Adipose tissue (tissue), 3 donors: ENCODE data around the gene TYW1. TPM values are rescaled to one million over a fixed set of nuclear protein-coding genes. Genes with fewer than 3 reads are reported as not detected.
"Not testable (repeated sequence)": the region's sequence is repeated elsewhere in the genome, so short reads cannot be mapped to it uniquely, and the experiment has no call there.

Experiments
- H3K27ac ChIP-seq: one replicate; pipeline ENCODE4 v1.5.1; 2013; ENCODE audit warnings: low read depth, low read length
- WGBS, 3 donors: extraction: QIAGEN DNeasy Blood & Tissue Kit; methylation state at CpG; one replicate each; pipeline ENCODE4 v1.1.7; 2013; 5-methylcytosine and 5-hydroxymethylcytosine counted together
- polyA plus RNA-seq, 3 donors: library from polyadenylated mRNA; stranded (reverse); fragments of 200-250 nt; gene quantifications; one replicate each; pipeline ENCODE4 v1.2.3, GENCODE V29; 2013
- donor health status: healthy with polysubstance abuse.
- donor health status: Bipolar disorder and iron deficiency.
- donor health status: healthy.

TYW1 gene
- polyA plus RNA-seq, 3 donors = 6.4 to 10.5 (median 9.6) TPM

DNA sequence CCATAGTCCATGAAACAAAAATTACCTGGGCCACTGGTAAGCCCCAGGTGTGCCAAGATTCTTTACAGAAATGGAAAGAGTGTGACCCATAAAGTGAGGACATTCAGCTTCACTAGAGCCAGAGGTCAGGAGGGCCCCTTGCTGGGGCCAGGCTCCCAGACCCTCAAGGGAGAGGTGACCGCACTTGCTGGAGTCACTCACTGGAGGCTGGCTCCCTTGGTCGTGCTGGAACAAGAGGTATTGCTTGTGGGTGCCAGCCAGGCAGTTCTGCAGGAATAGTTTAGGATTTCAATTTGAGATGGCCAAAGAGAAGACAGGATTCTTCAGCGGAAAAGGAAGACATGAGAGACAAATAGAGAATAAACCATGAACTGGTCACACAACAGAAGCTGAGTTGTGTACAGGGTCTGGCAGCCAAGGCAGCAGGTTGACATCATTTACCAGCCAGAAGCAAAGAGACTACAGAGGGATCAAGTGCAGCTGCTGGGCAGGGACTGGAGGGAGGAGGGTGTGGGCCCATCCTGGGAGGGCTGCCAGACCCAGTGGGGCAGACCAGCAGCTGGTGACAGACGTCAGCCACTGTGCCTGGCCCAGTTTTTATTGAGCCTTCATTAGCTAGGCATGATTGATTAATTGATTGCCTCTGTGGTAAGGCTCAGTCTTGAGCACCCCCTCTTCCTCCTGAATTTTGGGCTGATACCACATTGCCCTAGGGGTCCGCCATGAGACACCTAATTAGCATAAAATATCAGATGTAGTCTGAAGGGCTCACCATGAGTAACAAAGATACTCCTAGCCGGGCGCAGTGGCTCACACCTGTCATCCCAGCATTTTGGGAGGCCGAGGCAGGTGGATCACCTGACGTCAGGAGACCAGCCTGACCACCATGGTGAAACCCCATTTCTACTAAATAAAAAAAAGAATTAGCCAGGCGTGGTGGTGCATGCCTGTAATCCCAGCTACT lies 40.1 kb downstream of the TYW1 start:
- WGBS, 3 donors = 84 to 94% (median 91%) methylated on average over 8 to 10 of the region's 10 CpGs

DNA sequence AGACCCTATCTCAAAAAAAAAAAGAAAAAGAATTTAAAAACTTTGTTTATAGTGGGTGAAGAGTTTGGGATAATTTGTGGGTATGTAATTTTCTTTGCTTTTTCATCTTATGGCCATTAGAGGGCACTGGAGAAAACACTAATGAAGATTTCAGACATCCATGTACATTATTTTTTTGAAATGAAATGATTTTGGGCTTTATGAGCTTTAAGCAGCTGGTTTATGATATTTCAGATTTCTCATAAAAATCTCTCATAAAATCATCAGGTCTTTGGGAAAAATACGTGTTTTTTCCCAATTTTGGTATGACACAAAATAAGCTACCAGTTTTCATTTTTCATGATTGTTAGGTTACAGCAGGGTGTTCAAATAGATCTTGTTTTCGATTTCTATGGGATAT lies 44.2 kb downstream of the TYW1 start:
- WGBS, 3 donors = 46 to 59% (median 50%) methylated on average over 2 of the region's 2 CpGs
- H3K27ac ChIP-seq = not testable (repeated sequence)

More for the DNA sequence above, 40.1 kb downstream of the TYW1 start:
- H3K27ac ChIP-seq = not testable (repeated sequence)

DNA sequence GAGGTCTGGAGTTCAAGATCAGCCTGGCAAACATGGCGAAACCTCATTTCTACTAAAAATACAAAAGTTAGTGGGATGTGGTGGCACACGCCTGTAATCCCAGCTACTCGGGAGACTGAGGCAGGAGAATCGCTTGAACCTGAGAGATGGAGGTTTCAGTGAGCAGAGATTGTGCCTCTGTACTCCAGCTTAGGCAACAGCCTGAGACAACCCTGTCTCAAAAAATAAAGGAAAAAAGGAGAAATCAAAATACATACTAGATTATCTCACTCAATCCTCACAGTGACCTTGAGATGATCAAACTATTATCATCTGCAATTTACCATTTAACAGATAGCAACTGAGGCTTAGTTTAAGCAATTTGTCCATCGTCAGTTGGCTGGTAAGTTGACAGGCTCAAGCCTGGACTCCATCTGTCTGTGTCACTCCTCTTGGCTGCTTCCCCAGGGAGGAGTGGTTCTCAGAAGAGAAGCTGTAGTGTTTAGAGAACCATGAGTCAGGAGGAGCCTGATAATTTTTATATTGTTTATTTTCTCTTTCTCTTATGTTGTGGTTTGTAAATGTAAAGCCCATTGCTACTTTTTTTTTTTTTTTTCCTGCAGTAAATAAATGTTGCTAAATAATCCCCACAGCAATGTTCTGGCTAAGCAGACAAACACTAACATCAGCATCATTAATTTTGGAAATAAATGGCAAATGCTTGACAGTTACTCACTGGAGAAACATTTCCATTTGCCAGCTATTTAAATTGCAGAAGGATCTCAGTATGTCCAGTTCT lies 46.3 kb downstream of the TYW1 start:
- not testable (repeated sequence) for H3K27ac ChIP-seq
- WGBS, 3 donors = 75 to 77% (median 76%) methylated on average over 5 of the region's 5 CpGs

DNA sequence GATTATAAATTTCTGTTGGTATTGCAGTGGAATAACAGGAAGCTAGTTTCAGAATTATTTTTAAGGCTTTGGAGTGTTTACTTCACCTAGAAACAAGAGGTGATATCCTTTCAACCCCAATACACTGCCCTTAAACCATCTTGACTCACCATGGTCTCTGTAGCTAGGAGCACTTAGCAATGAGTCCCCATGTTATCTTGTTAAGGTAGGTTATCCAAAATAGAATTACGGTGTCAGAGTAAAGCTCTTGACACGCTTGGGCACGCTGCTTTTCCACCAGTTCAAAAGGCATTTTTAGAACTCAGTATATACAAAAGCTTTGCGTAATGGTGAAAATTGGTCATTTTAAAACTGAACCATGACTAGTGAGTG lies 46.9 kb downstream of the TYW1 start:
- WGBS, 3 donors = 85 to 95% (median 90%) methylated on average over 4 of the region's 4 CpGs
- not testable (repeated sequence) for H3K27ac ChIP-seq

DNA sequence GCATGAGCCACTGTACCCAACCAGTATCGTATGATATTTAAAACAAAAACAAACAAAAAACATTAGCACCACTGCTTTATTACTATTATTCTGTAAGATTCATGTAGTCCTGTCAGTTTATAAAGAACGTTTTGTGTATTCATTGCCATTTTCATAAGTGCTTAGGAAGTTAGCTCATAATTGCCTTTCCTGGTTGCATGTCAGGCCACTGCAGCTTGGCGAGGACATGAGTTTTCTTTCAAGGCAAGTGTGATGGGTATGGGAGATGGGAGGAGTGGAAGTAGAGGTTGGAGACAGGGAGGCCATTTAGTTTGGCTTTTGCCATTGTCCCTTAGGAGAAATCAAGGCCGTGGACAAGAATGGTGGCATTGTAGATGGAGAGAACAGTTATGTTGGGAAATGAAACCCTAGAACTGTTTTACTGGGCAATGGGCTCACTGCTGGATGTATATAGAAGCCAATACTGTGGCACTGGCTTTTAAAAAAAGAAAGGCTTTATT lies 48.9 kb downstream of the TYW1 start:
- 72 to 85% (median 78%) methylated on average over 4 of the region's 4 CpGs for WGBS, 3 donors
- H3K27ac ChIP-seq = no peak overlapping the region

DNA sequence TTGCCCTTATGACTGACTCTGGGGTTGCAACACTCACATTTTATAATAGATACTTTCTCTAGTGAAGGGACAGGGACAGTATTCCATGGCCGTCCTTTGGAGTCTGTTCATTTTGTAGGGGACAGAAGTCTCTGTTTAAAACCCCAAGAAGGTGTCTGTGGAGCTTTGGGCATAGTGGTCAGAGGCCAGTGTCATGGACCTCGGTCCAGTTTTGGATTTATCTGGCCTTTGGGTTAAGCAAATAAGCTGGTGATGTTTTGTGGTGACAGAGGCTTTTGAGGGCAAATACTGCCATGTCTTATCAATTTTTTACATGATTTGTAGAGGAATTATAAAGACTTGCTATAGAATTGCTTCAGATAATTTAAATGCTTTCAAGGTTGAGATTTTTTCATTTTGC lies 50.2 kb downstream of the TYW1 start:
- H3K27ac ChIP-seq = not testable (repeated sequence)
- WGBS, 3 donors = 73 to 94% (median 90%) methylated on average over 2 of the region's 2 CpGs

DNA sequence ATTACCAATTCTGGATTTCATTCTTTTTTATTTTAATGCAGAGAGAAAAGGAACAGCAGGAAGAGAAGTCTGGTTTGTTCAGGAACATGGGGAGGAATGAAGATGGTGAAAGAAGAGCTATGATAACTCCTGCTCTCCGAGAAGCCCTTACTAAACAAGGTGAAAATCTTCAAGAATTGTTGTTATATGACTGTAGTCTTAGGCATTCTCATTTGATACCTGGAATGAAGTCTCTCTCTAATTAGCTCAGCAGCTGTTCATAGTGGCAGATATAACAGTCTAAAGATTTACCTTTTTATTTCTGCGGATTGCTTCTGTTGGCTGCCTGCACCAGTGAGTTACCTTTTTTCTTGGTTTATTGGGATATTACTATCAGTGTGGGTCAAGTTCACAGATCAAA lies 53.3 kb downstream of the TYW1 start:
- 93 to 100% (median 97%) methylated on average over 2 of the region's 2 CpGs for WGBS, 3 donors
- not testable (repeated sequence) for H3K27ac ChIP-seq

DNA sequence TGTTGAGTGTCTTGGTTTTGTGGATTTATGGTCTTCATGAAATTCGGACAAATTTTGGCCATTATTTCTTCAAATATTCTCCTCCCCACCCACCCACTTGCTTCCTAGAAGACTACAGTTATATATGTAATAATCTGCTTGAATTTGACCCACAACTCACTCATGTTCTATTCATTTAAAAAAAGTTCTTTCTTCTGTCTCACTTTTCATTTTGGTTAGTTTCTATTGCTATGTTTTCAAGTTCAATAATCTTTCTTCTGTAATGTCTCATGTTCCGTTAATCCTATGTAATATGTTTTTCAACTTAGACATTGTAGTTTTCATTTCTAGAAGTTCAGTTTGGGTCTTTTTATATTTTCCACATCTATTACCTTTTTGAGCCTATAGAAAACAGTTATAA lies 55.5 kb downstream of the TYW1 start:
- WGBS, 3 donors = 94 to 100% (median 97%) methylated on average over 2 of the region's 2 CpGs
- H3K27ac ChIP-seq = not testable (repeated sequence)

DNA sequence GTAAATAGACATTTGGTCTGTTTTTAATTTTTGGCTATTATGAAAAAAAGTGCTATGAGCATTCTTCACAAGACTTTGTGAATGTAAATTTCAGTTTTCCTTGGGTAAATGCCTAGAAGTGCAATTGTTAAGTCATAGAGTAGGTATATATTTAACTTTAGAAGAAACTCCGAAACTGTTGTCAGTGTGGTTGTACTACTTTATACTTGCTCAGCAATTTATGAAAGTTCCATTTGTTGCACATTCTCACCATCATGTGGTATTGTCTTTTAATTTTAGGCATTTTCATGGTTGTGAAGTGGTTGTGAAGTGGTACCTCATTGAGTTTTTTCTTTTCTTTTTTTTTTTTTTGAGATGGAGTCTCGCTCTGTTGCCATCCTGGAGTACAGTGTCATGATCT lies 60.0 kb downstream of the TYW1 start:
- H3K27ac ChIP-seq = no peak overlapping the region
- WGBS, 3 donors = 97 to 100% (median 100%) methylated on average over 2 of the region's 2 CpGs

DNA sequence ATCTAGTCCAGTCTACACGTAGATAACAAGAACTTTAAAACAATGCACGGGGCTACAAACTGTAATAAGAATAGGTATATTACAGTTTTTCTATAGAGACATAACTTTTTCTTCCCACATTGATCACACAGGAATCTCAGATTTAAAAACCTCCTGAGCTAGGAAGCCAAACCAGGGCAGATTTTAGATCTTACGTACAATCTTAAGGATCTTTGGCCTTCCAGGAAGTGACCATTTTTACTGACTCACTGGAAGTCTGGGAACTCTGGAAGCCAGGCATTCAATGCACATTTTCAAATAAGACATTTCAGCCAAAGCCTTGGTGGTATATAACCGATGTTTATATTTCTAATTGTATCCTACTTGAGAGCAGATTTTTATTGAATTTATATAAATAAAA lies 64.7 kb downstream of the TYW1 start:
- 93 to 99% (median 97%) methylated on average over 4 of the region's 4 CpGs for WGBS, 3 donors

DNA sequence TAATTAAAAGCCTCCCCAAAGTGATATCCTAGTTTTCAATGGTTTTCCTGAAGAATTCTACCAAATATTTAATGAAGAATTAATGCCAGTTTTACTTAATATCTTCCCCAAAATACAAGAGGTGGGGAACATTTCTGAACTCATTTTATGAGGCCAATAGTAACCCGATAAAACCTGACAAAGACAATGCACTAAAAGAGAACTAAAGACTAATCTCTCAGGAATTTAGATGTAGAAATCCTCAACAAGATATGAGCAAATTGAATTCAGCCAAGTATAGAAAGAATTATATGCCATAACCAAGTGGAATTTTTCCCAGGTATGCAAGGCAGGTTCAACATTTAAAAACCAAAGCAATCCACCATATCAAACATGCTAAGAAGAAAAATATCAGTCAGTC lies 66.2 kb downstream of the TYW1 start:
- not testable (repeated sequence) for H3K27ac ChIP-seq

More for the DNA sequence above, 64.7 kb downstream of the TYW1 start:
- H3K27ac ChIP-seq = not testable (repeated sequence)

DNA sequence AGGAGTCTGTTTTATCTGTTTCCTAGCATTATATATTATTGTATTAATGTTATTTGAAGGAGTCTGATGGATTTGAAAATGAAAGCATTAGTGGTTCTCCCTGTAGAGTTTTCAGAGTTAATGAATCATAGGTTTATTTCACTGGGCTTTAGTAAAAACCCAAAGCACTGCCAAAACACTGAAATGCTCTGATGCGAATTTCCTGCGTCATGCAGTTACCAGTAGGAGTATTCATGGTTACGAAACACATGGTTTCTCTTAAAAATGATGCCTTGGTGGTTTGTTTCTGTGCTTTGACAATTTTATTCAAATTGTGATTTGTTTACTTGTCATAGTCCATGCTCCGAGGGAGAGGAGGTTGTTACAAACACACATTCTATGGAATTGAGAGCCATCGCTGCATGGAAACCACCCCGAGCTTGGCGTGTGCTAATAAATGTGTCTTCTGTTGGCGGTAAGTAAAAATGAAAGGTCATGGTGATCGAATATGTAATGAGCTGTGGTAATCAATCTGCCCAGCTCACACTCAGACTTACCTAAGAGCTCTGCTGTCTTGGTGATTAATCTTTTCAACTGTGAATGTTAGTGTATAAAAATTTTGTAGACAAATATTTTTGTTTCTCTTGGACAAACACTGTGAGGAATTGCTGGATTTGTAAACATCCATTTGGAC lies 70.5 kb downstream of the TYW1 start:
- H3K27ac ChIP-seq = not testable (repeated sequence)
- 54 to 66% (median 64%) methylated on average over 9 of the region's 9 CpGs for WGBS, 3 donors

More for the DNA sequence above, 66.2 kb downstream of the TYW1 start:
- 91 to 98% (median 91%) methylated on average over 1 of the region's 1 CpG for WGBS, 3 donors

DNA sequence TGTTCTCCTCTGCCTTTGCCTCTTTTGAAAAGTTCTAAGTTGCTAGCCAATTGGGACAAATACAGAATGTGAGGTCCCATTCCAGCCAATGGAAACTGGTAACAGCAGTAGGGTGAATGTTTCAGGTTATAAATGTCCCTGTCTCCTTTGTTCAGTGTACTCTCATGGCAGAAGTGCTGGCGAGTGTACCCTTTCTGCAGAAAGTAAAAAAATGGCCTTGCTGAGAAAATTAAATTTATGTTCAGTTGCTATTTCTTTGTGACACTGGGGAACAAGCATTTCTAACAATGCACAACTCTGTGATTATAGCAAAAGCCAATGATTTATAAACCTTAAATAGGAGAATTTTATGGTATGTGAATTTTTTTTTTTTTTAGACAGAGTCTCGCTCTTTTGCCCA lies 79.5 kb downstream of the TYW1 start:
- WGBS, 3 donors = 99 to 100% (median 99%) methylated on average over 2 of the region's 2 CpGs
- H3K27ac ChIP-seq = not testable (repeated sequence)

DNA sequence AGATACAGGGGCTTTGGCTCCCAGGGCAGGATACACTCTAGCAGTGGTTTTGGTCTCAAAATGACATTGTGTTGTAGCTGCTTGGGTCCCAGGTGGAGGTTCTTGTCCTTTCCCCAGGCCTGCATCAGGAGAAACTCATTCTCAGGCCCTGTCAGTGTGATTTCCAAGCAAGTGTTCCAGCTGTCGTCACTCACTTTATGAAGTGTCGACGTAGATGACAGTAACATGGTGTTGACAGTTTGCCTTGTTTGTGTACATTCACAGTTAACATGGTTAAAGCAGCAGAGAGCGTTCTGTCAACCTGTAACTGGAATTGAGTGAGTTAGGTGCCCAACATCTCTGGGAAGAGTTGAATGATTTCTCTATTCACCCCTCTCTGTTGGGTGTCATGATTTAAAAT lies 86.2 kb downstream of the TYW1 start:
- 90 to 99% (median 96%) methylated on average over 4 of the region's 4 CpGs for WGBS, 3 donors
- not testable (repeated sequence) for H3K27ac ChIP-seq

DNA sequence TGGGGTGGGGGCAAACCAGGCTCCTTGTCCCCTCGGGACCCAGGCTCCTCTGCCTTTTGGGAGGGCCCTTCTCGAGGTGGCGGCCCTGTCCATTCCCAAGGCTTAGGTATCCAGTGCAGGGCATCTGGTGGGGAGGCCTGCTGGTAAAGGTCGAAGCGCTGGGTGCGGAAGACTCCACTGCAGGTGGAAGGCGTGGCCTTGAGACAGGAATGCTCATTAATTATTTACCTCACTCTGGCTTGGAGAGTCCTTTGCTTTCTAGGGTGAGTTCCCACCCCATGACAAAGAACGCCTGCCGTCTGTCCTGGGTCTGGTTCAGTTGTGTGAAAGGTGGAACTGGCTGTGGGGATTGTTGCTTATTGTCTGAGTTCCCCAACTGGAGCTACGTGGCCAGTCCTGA lies 92.6 kb downstream of the TYW1 start:
- not testable (repeated sequence) for H3K27ac ChIP-seq
- WGBS, 3 donors = 86 to 94% (median 93%) methylated on average over 10 of the region's 10 CpGs

DNA sequence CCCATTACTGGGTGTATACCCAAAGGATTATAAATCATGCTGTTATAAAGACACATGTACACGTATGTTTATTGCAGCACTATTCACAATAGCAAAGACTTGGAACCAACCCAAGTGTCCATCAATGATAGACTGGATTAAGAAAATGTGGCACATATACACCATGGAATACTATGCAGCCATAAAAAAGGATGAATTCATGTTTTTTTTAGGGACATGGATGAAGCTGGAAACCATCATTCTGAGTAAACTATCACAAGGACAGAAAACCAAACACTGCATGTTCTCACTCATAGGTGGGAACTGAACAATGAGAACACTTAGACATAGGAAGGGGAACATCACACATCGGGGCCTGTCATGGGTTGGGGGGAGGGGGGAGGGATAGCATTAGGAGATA lies 94.4 kb downstream of the TYW1 start:
- 100% methylated on average over 1 of the region's 2 CpGs; no CpG with 5 or more reads in 2 of the 3 donors for WGBS, 3 donors
- H3K27ac ChIP-seq = not testable (repeated sequence)

DNA sequence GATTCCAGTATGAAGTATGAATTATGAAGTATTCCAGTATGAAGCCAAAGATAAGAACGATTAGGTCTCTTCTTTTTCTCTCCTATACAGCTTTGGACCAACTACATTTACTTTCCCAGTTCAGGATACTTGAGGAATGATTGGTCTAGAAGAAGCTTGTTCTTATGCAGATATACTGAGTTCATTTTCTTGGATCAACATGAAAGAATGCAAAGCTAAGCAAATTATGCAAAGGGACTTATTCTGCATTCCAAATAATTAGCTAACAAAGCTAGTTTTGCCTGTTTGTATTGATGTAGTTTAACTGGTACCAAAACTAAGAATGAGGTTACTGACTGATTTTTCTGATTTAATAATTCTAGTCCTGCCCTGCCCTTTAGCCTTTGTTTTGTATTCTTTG lies 101.4 kb downstream of the TYW1 start:
- 100% methylated on average over 1 of the region's 1 CpG; no CpG with 5 or more reads in 2 of the 3 donors for WGBS, 3 donors
- not testable (repeated sequence) for H3K27ac ChIP-seq

DNA sequence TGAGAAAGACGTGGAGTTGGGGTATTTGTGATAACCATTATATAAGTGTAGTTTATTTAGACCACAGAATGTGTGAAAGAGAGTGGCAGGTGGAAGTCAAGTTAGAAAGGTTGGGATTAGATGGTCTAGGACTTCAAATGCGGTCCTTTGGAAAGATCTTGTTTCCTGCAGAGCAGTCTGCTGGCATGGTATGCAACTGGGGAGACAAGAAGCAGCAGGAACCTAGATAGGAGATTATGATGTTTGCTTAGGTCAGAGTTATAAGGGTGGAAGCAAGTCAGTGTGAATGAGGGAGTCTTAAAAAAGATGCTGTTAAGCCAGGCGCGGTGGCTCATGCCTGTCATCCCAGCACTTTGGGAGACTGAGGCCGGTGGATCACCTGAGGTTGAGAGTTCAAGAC lies 102.8 kb downstream of the TYW1 start:
- not testable (repeated sequence) for H3K27ac ChIP-seq
- WGBS, 3 donors = 91 to 96% (median 96%) methylated on average over 5 of the region's 5 CpGs

DNA sequence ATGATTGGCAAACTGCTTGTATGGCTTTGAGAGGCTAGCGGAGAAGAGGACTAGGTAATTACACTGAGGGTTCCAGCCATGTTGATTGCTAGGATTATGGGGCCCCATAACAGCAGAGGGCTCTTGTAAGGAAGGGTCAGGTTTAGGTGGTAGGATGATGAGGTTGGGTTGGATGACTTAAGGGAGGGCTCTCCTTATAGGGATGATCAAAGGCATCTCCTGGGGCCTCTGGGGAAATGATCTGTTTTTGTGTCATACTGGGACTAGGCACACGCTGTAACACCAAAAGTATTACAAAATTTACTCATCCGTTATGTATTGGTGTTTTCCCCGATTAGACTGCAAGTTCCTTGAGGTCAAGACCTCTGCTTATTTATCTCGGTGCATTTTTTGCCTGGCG lies 103.4 kb downstream of the TYW1 start:
- not testable (repeated sequence) for H3K27ac ChIP-seq
- WGBS, 3 donors = 90 to 97% (median 90%) methylated on average over 6 of the region's 6 CpGs
